ENCODE data around the gene NISCH.

The NISCH gene

DNA sequence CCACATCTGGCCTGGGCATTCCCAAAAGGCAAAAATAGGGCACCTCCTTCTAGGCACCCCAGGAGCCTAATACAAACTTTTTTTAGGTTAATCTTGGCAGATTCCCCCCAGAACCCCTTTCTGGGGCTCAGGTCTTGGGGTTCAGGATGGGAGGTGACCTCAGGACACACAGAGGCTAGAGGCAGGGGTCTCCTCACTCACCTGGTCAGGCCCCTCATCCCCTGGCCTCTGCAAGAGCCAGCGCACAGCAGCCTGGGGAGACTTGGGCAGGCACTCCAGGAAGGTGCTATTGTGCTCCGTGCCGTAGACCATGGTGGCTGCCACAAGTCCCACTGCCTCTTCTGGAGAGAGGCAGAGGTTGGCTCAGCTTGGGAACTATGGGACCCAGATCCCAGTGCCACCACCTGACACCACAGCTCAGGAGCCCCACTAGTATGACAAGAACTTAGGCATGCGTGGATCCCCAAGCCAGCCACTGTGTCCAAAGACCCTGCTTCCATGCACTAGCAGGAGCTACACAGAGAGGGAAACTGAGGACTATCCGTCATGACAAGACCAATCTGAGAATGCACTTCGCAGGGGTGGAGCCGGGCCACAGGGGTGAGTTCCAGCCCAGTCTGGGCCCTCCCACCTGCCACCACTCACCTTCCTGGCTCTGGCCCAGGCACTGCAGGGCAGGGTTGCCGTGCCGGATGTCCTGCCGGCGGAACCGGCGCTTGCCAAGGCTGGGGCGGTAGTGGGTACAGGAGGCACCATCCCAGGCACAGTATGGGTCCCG lies 17.9 kb upstream of the NISCH start:
- Histone ChIP-seq H3K4me1 (ENCODE audit: control insufficient read depth, insufficient read depth, low read length) (peaks cover 14% of the 10 kb centered on the region), H3K27me3 (ENCODE audit: control insufficient read depth, insufficient read depth, low read length) (no peaks in the 10 kb centered on the region), H3K4me3 (ENCODE audit: low read length) (no peak overlapping the region)

DNA sequence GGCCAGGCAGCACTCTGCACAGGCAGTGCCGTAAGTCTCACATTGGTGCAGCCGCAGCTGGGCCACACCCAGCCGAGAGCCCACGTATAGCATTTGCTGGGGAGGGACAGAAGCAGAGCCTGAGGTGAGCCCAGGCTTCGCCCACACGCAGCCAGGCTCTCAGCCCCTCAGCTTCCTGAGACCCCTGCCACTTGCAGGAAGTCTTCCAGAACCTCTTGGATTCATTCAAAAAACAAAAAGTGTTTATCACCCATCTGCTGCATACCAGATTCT lies 17.4 kb upstream of the NISCH start:
- no peaks in the 10 kb centered on the region for H3K27me3 ChIP-seq (ENCODE audit: control insufficient read depth, insufficient read depth, low read length)
- no peaks in the 10 kb centered on the region for H3K36me3 ChIP-seq (ENCODE audit: control insufficient read depth, insufficient read depth, low read length)
- no peaks in the 10 kb centered on the region for H3K9me3 ChIP-seq (ENCODE audit: control insufficient read depth, low read length)
- H3K9ac ChIP-seq (ENCODE audit: low read length), result no peak overlapping the region
- no peak overlapping the region for H3K4me3 ChIP-seq (ENCODE audit: low read length)
- H3K4me1 ChIP-seq (ENCODE audit: control insufficient read depth, insufficient read depth, low read length), result peaks cover 14% of the 10 kb centered on the region

More for the DNA sequence above, 17.9 kb upstream of the NISCH start:
- no peak overlapping the region for H3K9ac ChIP-seq (ENCODE audit: low read length)
- H3K9me3 ChIP-seq (ENCODE audit: control insufficient read depth, low read length), result no peaks in the 10 kb centered on the region
- H3K36me3 ChIP-seq (ENCODE audit: control insufficient read depth, insufficient read depth, low read length), result no peaks in the 10 kb centered on the region

DNA sequence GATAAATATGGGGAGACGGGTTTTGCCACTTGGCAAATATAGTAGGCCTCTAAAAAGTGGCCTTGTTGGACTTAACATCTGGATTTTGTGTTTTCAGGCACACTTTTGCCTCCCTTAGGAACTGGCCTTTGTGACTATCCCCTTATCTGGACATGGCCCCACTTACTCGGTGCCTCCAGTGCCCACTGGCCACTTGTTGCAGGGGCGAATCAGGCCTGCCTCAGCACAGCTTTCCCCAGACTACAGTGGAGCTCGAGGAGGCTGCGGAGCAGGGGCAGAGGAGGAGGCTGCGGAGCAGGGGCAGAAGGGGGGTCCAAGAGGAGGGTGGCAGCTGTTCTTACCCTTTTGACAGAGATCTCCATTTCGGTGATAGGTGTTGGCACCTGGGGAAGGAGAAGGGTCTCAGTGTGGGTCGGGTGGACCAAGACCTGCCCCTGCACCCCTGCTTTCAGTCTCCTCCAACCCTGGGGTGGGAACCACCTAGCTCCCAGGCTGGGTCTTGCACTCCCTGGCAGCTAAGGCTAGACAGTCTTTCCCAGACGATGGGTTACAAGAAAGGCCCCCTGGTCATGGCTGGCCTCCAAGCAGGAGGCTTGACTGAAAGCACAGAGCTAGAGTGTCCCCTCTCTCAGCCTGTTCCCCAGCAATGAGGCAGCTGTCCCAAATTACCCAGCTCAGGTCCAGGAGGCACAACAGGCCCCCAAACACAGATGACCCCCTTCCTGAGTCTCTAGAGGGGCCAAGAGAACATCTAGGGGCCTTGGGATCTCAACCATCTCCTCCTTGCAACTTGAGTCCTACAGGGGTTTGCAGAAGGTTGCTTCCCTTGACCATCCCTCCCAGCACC lies 16.6 kb upstream of the NISCH start:
- H3K27me3 ChIP-seq (ENCODE audit: control insufficient read depth, insufficient read depth, low read length), result no peaks in the 10 kb centered on the region
- no peak overlapping the region for H3K9ac ChIP-seq (ENCODE audit: low read length)
- no peaks in the 10 kb centered on the region for H3K36me3 ChIP-seq (ENCODE audit: control insufficient read depth, insufficient read depth, low read length)
- peaks cover 14% of the 10 kb centered on the region for H3K4me1 ChIP-seq (ENCODE audit: control insufficient read depth, insufficient read depth, low read length)
- H3K4me3 ChIP-seq (ENCODE audit: low read length), result no peak overlapping the region
- H3K9me3 ChIP-seq (ENCODE audit: control insufficient read depth, low read length), result no peaks in the 10 kb centered on the region

DNA sequence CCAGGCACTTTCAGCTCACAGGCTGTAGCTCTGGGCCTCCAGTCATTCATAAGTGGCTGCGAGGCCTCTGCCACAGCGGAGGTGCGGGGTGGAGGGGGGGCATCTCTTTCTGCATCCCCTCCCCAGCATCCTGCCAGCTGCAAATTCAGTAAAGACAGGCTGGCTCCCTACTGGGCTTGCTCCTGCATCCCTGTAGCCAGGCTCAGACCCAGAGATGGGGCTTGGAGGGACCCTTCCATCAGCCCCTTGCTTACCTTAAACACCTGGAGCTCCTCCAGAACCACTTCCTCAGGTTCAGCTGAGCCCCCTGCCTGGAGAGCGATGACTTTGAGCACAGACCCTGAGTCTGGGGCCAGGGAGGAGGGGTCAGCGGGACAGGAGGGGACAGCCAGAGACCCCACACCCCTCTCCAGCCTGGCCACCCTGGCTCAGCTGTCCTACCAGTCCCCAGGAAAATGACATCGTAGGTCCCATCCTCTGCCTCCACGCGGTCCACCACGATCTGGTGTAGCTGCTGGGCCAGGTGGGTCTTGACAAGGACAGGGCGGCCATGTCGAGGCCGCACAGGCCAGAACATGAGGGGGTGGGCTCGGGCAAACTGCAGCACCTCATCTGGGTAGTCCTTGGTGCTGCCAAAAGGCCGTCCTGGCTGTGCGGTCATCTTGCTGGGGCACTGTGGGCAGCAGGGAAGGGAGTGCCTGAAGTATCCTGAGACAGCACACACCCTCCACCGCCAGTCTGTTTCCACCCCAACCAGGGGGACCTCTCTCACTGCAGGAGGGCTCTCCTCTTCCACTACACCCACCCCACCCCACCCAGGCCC lies 15.8 kb upstream of the NISCH start:
- Histone ChIP-seq H3K9ac (ENCODE audit: low read length) (no peak overlapping the region), H3K36me3 (ENCODE audit: control insufficient read depth, insufficient read depth, low read length) (no peaks in the 10 kb centered on the region), H3K27me3 (ENCODE audit: control insufficient read depth, insufficient read depth, low read length) (no peaks in the 10 kb centered on the region), H3K4me1 (ENCODE audit: control insufficient read depth, insufficient read depth, low read length) (peaks cover 16% of the 10 kb centered on the region), H3K4me3 (ENCODE audit: low read length) (no peak overlapping the region), H3K9me3 (ENCODE audit: control insufficient read depth, low read length) (no peaks in the 10 kb centered on the region)

DNA sequence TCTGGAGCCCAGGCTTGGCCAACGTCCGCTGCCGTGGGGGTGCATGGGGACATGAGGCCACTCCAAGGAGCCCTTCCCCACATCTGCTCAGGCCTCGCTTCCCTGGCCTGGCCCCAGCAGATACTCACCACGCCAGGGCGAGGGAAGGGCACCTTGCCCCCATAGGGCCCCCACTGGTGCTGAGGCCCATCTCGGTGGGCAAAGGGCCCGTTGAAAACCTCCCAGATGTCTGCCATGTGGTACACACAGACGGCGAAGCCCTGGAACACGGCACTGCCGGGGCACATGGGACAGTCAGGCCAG lies 15.2 kb upstream of the NISCH start:
- Histone ChIP-seq H3K9ac (ENCODE audit: low read length) (no peak overlapping the region), H3K4me3 (ENCODE audit: low read length) (no peak overlapping the region), H3K9me3 (ENCODE audit: control insufficient read depth, low read length) (no peaks in the 10 kb centered on the region), H3K4me1 (ENCODE audit: control insufficient read depth, insufficient read depth, low read length) (peaks cover 21% of the 10 kb centered on the region), H3K27me3 (ENCODE audit: control insufficient read depth, insufficient read depth, low read length) (no peaks in the 10 kb centered on the region), H3K36me3 (ENCODE audit: control insufficient read depth, insufficient read depth, low read length) (no peaks in the 10 kb centered on the region)

DNA sequence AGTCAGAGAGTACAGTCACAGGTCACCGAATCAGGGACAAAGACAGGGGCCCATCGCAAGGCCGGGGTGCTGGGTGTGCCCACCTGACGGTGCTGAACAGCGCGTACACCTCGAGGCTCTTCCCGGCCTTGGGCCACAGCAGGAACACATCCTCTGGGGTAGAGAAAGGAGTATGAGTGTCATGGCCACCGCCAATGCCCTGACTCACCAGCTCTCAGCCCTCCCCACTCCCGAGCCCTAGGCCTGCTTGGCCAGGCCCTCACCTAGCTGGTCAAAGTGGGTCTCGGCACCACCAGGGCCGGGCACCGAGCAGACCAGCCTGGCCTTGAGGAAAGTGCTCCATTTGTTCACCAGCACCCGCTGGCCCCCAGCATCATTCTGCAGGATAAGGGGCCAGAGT lies 14.7 kb upstream of the NISCH start:
- Histone ChIP-seq H3K4me1 (ENCODE audit: control insufficient read depth, insufficient read depth, low read length) (peaks cover 23% of the 10 kb centered on the region), H3K9ac (ENCODE audit: low read length) (no peak overlapping the region), H3K36me3 (ENCODE audit: control insufficient read depth, insufficient read depth, low read length) (no peaks in the 10 kb centered on the region), H3K9me3 (ENCODE audit: control insufficient read depth, low read length) (no peaks in the 10 kb centered on the region), H3K27me3 (ENCODE audit: control insufficient read depth, insufficient read depth, low read length) (no peaks in the 10 kb centered on the region), H3K4me3 (ENCODE audit: low read length) (no peak overlapping the region)

DNA sequence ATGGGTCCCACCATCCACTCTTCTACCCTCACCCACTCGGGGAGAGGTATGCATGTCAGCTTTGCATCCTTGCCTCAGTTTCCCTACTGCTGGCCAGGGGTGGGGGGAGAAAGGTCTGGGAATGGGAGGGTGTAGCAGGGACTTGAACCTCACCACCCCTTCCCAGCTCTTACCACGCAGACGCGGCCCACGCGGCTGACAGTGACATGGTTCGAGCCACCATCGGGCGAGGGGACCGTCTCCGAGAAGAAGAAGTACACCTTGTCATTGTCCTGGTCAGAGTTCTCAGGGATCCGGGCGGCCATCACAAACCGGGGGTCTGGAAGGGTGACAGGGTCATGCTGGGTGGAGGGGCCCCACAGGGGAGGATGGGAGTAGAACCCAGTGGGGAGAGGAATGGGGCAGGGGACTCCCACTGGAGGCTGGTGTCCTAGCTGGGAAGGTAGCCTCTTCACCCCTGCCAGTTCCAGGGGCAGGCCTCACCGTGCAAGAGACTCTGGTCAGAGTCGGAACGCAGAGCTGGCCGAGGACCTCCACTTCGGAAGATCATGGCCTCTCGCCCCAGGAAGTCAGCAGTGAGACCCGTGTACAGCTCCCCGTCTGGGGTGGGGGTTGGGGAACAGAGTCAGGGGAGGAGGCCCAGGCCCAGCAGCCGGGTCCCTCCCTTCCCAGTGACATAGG lies 14.2 kb upstream of the NISCH start:
- Histone ChIP-seq H3K9me3 (ENCODE audit: control insufficient read depth, low read length) (no peaks in the 10 kb centered on the region), H3K4me3 (ENCODE audit: low read length) (no peak overlapping the region), H3K9ac (ENCODE audit: low read length) (no peak overlapping the region), H3K27me3 (ENCODE audit: control insufficient read depth, insufficient read depth, low read length) (no peaks in the 10 kb centered on the region), H3K36me3 (ENCODE audit: control insufficient read depth, insufficient read depth, low read length) (no peaks in the 10 kb centered on the region), H3K4me1 (ENCODE audit: control insufficient read depth, insufficient read depth, low read length) (peaks cover 23% of the 10 kb centered on the region)

DNA sequence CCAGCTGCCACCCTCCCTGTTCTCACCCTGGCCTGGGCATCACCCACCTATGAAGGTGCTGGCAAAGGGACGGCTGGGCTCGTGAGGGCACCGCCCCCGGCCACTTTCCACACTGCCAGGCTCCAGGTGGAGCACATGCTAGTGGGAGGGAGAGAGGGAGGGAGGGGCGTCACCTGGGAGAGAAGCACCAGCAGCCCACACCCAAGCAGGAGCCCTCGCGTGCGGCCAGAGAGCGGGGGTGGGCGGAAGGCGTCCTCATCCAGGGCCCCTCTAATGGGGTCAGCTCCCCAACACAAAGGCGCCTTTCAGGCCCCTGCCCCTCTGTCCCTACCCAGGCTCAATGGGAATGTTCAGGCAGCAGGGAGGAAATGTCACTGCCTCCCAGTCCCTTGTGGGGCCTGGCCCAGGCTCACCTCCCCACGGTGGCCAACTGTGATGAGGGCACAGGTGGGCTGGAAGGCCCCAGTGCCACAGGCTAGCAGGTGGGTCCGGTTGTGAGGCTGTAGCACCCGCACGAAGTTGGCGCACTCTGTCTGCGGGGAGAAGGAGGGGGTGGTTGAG lies 13.6 kb upstream of the NISCH start:
- no peak overlapping the region for H3K9ac ChIP-seq (ENCODE audit: low read length)
- no peak overlapping the region for H3K4me3 ChIP-seq (ENCODE audit: low read length)
- no peaks in the 10 kb centered on the region for H3K9me3 ChIP-seq (ENCODE audit: control insufficient read depth, low read length)
- H3K36me3 ChIP-seq (ENCODE audit: control insufficient read depth, insufficient read depth, low read length), result no peaks in the 10 kb centered on the region
- no peaks in the 10 kb centered on the region for H3K27me3 ChIP-seq (ENCODE audit: control insufficient read depth, insufficient read depth, low read length)
- H3K4me1 ChIP-seq (ENCODE audit: control insufficient read depth, insufficient read depth, low read length), result peaks cover 24% of the 10 kb centered on the region

DNA sequence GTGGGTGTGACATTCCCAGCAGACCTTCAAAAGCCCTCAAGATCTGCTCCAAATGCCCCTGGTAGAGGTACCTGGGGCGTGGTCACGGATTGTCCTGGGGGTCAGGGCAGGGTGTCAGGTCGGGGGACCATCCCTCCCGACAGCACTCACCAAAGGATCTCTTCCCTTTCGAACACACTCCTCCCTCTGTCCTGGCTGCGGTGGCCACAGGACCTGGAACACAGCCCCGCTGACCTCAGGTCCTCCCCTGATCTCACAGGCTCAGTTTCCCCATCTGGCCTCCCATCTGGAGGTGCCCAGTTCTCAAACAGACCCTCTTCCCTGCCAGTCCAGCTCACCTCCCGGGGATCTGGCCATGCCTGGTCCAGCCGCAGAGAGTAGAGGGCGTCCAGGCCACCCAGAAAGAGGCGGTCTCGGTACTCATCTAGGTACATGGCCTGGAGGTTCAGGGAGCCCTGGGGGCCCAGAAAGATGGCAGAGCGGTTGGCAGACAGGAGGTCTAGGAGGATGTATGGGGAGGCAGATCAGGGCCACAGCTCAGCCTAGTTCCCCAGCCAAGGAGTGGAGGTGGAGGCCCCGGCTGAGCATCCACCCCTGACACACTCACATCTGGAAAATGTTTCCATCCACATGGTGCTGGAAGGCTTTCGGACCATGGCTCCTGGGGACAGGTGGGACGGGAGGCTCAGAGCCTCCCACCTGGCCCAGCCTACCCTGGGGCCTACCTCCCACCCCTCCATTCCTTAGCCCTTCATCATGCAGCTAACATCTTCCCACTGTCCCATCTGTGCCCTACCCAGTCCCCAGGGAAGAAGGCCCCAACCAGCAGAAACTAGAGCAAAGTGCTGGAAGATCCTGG lies 12.8 kb upstream of the NISCH start:
- H3K9me3 ChIP-seq (ENCODE audit: control insufficient read depth, low read length), result no peaks in the 10 kb centered on the region
- H3K27me3 ChIP-seq (ENCODE audit: control insufficient read depth, insufficient read depth, low read length), result no peaks in the 10 kb centered on the region
- H3K4me1 ChIP-seq (ENCODE audit: control insufficient read depth, insufficient read depth, low read length), result peaks cover 26% of the 10 kb centered on the region
- no peaks in the 10 kb centered on the region for H3K36me3 ChIP-seq (ENCODE audit: control insufficient read depth, insufficient read depth, low read length)
- no peak overlapping the region for H3K9ac ChIP-seq (ENCODE audit: low read length)
- H3K4me3 ChIP-seq (ENCODE audit: low read length), result no peak overlapping the region

DNA sequence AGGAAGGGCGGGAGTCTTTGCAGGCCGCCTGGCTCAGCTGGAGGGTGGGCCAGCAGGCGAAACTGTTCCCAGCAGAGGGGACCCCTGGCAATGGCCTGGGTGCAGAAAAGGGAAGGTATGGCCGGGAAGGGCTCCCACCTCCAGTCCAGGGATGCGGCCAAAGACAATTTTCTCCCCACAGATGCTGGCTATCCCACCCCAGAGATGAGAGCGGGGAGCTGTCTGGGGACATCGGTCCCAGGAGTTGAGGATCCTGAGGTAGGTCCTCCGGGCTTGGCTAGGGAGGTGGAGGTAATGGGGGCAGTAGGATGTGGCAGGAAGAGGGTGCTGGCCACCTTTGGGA lies 12.2 kb upstream of the NISCH start:
- Histone ChIP-seq H3K4me1 (ENCODE audit: control insufficient read depth, insufficient read depth, low read length) (peaks cover 20% of the 10 kb centered on the region), H3K36me3 (ENCODE audit: control insufficient read depth, insufficient read depth, low read length) (no peaks in the 10 kb centered on the region), H3K9ac (ENCODE audit: low read length) (no peak overlapping the region), H3K4me3 (ENCODE audit: low read length) (no peak overlapping the region), H3K9me3 (ENCODE audit: control insufficient read depth, low read length) (no peaks in the 10 kb centered on the region), H3K27me3 (ENCODE audit: control insufficient read depth, insufficient read depth, low read length) (no peaks in the 10 kb centered on the region)

Measured in mucosa of stomach (tissue), 1 donor.